ENCODE measurements around the gene MGAT5B. TPM values are rescaled to one million over a fixed set of nuclear protein-coding genes. Genes with fewer than 3 reads are reported as not detected.

The MGAT5B gene
- total RNA-seq, 1 donor from 2014 or later, result 0.26 TPM

GRCh38 chr17:76878568-76878967 is 10.4 kb downstream of the MGAT5B start:
- DNase-seq (ENCODE audit: low read depth in 2 of 2), result no peak

- no peak for DNase-seq (ENCODE audit: low read depth in 2 of 2)
These were observed 11.1 kb downstream of the MGAT5B start for GRCh38 chr17:76879254-76879653.

GRCh38 chr17:76879691-76880090 is 11.5 kb downstream of the MGAT5B start:
- DNase-seq (ENCODE audit: low read depth in 2 of 2), result no peak

GRCh38 chr17:76880268-76880667 is 12.1 kb downstream of the MGAT5B start:
- DNase-seq (ENCODE audit: low read depth in 2 of 2), result no peak

- DNase-seq (ENCODE audit: low read depth in 2 of 2), result no peak
These were observed 12.8 kb downstream of the MGAT5B start for GRCh38 chr17:76880971-76881370.

- DNase-seq (ENCODE audit: low read depth in 2 of 2), result no peak
These were observed 13.2 kb downstream of the MGAT5B start for GRCh38 chr17:76881408-76881807.

- DNase-seq (ENCODE audit: low read depth in 2 of 2), result no peak
These were observed 13.8 kb downstream of the MGAT5B start for GRCh38 chr17:76881966-76882365.

GRCh38 chr17:76883744-76884525 is 15.7 kb downstream of the MGAT5B start:
- DNase-seq (ENCODE audit: low read depth in 2 of 2), result no peak

GRCh38 chr17:76884995-76885893 is 17.0 kb downstream of the MGAT5B start:
- DNase-seq (ENCODE audit: low read depth in 2 of 2), result no peak

GRCh38 chr17:76885894-76886290 is 17.7 kb downstream of the MGAT5B start:
- no peak for DNase-seq (ENCODE audit: low read depth in 2 of 2)

- no peak for DNase-seq (ENCODE audit: low read depth in 2 of 2)
These were observed 18.2 kb downstream of the MGAT5B start for GRCh38 chr17:76886395-76886794.

GRCh38 chr17:76887802-76888201 is 19.6 kb downstream of the MGAT5B start:
- DNase-seq (ENCODE audit: low read depth in 2 of 2), result no peak

- DNase-seq (ENCODE audit: low read depth in 2 of 2), result no peak
These were observed 20.5 kb downstream of the MGAT5B start for GRCh38 chr17:76888661-76889060.

- DNase-seq (ENCODE audit: low read depth in 2 of 2), result no peak
These were observed 21.1 kb downstream of the MGAT5B start for GRCh38 chr17:76889323-76889722.

- no peak for DNase-seq (ENCODE audit: low read depth in 2 of 2)
These were observed 24.1 kb downstream of the MGAT5B start for GRCh38 chr17:76892329-76892728.

GRCh38 chr17:76893623-76894334 is 25.6 kb downstream of the MGAT5B start:
- DNase-seq (ENCODE audit: low read depth in 2 of 2), result no peak

GRCh38 chr17:76894842-76895241 is 26.6 kb downstream of the MGAT5B start:
- DNase-seq (ENCODE audit: low read depth in 2 of 2), result no peak

- no peak for DNase-seq (ENCODE audit: low read depth in 2 of 2)
These were observed 28.8 kb downstream of the MGAT5B start for GRCh38 chr17:76897023-76897422.

GRCh38 chr17:76899414-76899813 is 31.2 kb downstream of the MGAT5B start:
- DNase-seq (ENCODE audit: low read depth in 2 of 2), result no peak

- DNase-seq (ENCODE audit: low read depth in 2 of 2), result no peak
These were observed 32.5 kb downstream of the MGAT5B start for GRCh38 chr17:76900723-76901122.

GRCh38 chr17:76901542-76902197 is 33.5 kb downstream of the MGAT5B start:
- DNase-seq (ENCODE audit: low read depth in 2 of 2), result peak in 1 of 2 donors; percentile 46
